HG03439 (cell line): ENCODE data around the gene TSPAN19.

Source experiments
- ATAC-seq: cut with Tn5 transposase; IDR thresholded peaks from one replicate; pipeline ENCODE4 v1.9.1; 2021; ENCODE audit warnings: mild to moderate bottlenecking, moderate library complexity; ENCODE audit not compliant: unreplicated experiment

The TSPAN19 gene

GRCh38 chr12:85002778-85003296 lies 33.2 kb downstream of the TSPAN19 start:
- ATAC-seq: no peak

- ATAC-seq: no peak
Observed at GRCh38 chr12:85000729-85001128, 35.3 kb downstream of the TSPAN19 start.

GRCh38 chr12:84998341-84998740 lies 37.7 kb downstream of the TSPAN19 start:
- no peak for ATAC-seq

- no peak for ATAC-seq
Observed at GRCh38 chr12:84996759-84997158, 39.3 kb downstream of the TSPAN19 start.

- no peak for ATAC-seq
Observed at GRCh38 chr12:84995641-84996040, 40.4 kb downstream of the TSPAN19 start.

GRCh38 chr12:84994426-84994825 lies 41.7 kb downstream of the TSPAN19 start:
- ATAC-seq: no peak

- ATAC-seq: no peak
Observed at GRCh38 chr12:84986586-84986985, 49.5 kb downstream of the TSPAN19 start.

GRCh38 chr12:84986117-84986516 lies 50.0 kb downstream of the TSPAN19 start:
- no peak for ATAC-seq

GRCh38 chr12:84983289-84983688 lies 52.8 kb downstream of the TSPAN19 start:
- ATAC-seq: no peak

GRCh38 chr12:84982888-84983287 lies 53.2 kb downstream of the TSPAN19 start:
- no peak for ATAC-seq

GRCh38 chr12:84978921-84979320 lies 57.2 kb downstream of the TSPAN19 start:
- no peak for ATAC-seq

- no peak for ATAC-seq
Observed at GRCh38 chr12:84976133-84976532, 59.9 kb downstream of the TSPAN19 start.

- no peak for ATAC-seq
Observed at GRCh38 chr12:84974155-84974815, 61.8 kb downstream of the TSPAN19 start.

GRCh38 chr12:84973026-84973425 lies 63.1 kb downstream of the TSPAN19 start:
- ATAC-seq: no peak

- ATAC-seq: no peak
Observed at GRCh38 chr12:84969226-84969625, 66.9 kb downstream of the TSPAN19 start.
